Fibroblast of lung (primary cell): ENCODE data around the gene P2RY6.

Experiments used
- EZH2 ChIP-seq: IDR thresholded peaks from 2 replicates; pipeline ENCODE4 v1.5.1; 2012; ENCODE audit warnings: low read length, control low read depth, mild to moderate bottlenecking; ENCODE audit errors: missing control alignments
- TF ChIP-seq, protein P1 (sequence below), 2 donors: IDR thresholded peaks in 1 of 2; conservative IDR thresholded peaks in 1 of 2; 1 replicate in 1 of 2; 2 replicates in 1 of 2; pipeline ENCODE4 v1.5.1; 2011 to 2012; ENCODE audit warnings: low read length in 2 of 2, control low read depth in 1 of 2, inconsistent platforms in 1 of 2, low read depth in 1 of 2, mild to moderate bottlenecking in 1 of 2

DNA sequence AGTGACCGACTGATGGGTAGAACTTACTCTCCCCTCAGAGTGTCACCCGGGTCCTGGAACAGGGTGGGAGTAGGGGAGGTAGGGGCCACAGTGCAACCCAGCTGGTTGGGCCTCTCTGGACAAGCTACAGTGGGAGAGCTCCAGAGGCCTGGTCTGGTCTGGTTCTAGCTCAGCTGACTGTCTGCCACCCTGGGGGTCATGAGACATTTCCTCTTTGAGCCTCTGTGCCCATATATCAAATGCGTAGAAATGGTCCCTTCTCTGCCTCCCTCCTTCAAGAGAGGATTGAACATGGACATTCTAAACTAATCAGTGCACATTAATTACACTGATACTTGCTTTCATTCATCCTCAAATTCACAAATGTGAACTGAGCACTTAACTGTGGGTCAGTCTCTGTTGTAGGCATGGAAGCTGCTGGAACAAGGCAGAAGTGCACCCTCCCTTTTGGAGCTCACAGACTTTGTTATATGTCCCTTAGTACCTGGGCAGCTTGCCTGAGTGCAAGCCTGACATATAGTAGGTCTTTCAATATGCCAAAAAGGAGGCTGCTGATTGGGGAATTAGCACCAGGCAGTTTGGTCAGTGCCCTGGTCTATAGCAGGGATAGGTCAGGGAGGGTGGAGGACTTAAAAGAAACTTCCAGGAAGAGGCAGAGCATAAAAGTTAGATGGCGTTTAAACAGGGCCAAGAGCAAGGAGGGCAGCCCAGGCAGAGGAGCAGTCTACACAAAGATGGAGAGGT, 61.7 kb downstream of the P2RY6 start:
- TF ChIP-seq, protein P1, sequence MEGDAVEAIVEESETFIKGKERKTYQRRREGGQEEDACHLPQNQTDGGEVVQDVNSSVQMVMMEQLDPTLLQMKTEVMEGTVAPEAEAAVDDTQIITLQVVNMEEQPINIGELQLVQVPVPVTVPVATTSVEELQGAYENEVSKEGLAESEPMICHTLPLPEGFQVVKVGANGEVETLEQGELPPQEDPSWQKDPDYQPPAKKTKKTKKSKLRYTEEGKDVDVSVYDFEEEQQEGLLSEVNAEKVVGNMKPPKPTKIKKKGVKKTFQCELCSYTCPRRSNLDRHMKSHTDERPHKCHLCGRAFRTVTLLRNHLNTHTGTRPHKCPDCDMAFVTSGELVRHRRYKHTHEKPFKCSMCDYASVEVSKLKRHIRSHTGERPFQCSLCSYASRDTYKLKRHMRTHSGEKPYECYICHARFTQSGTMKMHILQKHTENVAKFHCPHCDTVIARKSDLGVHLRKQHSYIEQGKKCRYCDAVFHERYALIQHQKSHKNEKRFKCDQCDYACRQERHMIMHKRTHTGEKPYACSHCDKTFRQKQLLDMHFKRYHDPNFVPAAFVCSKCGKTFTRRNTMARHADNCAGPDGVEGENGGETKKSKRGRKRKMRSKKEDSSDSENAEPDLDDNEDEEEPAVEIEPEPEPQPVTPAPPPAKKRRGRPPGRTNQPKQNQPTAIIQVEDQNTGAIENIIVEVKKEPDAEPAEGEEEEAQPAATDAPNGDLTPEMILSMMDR (conservative IDR thresholded peaks at IDR 0.05 in 1 of 2, IDR thresholded peaks at IDR 0.05 in 1 of 2; ENCODE audit: low read depth in 1 of 2, low read length in 2 of 2) = no peak
- TF ChIP-seq EZH2 = no peak
